OCI-LY3 (cell line): Measurements from ENCODE around the gene PODXL.

Experiments
- H2AFZ ChIP-seq: fragments of 200-600, 300-600 bp; shearing (Covaris generic); 2 replicates; pipeline ENCODE4 v1.6.0; 2014; ENCODE audit warnings: antibody characterized with exemption, low read depth, low read length
- H3K27ac ChIP-seq: fragments of 200-600, 300-600 bp; sonication (generic); 2 replicates; pipeline ENCODE4 v1.5.1; 2014; ENCODE audit warnings: mild to moderate bottlenecking, low read length, moderate library complexity, mixed read lengths
- H3K27me3 ChIP-seq: fragments of 200-600, 300-600 bp; sonication (generic); 2 replicates; pipeline ENCODE4 v1.6.1; 2014; ENCODE audit warnings: low read depth, low read length, mixed read lengths
- H3K36me3 ChIP-seq: fragments of 200-600, 300-600 bp; sonication (generic); replicated peaks from 2 replicates; pipeline ENCODE3; 2014; ENCODE audit warnings: low read depth, low read length, mixed read lengths
- H3K4me1 ChIP-seq: fragments of 300-600, 200-600 bp; sonication (generic); 2 replicates; pipeline ENCODE4 v1.6.1; 2014; ENCODE audit warnings: low read length, mixed read lengths
- H3K4me2 ChIP-seq: fragments of 200-600, 300-600 bp; sonication (generic); 2 replicates; pipeline ENCODE4 v1.6.1; 2014; ENCODE audit warnings: low read length, mixed read lengths
- H3K4me3 ChIP-seq: fragments of 300-600, 200-600 bp; sonication (generic); 2 replicates; pipeline ENCODE4 v1.5.1; 2014; ENCODE audit warnings: antibody characterized with exemption, mild to moderate bottlenecking, low read length, moderate library complexity
- H3K79me2 ChIP-seq: fragments of 300-600, 200-600 bp; shearing (Covaris generic); 2 replicates; pipeline ENCODE4 v1.6.1; 2014; ENCODE audit warnings: mild to moderate bottlenecking, low read length, mixed read lengths
- H3K9ac ChIP-seq: fragments of 300-600, 200-600 bp; shearing (Covaris generic); 2 replicates; pipeline ENCODE4 v1.6.0; 2014; ENCODE audit warnings: mild to moderate bottlenecking, low read length, moderate library complexity
- H3K9me3 ChIP-seq: fragments of 200-600, 300-600 bp; shearing (Covaris generic); 2 replicates; pipeline ENCODE4 v1.6.1; 2014; ENCODE audit warnings: low read length, mixed read lengths; ENCODE audit not compliant: insufficient read depth
- H4K20me1 ChIP-seq: fragments of 200-600, 300-600 bp; sonication (generic); 2 replicates; pipeline ENCODE4 v1.6.1; 2016; ENCODE audit warnings: low read length, mixed read lengths; ENCODE audit not compliant: insufficient read depth
- CTCF ChIP-seq: fragments of 200-600, 300-600 bp; sonication (generic); IDR thresholded peaks from 2 replicates; pipeline ENCODE4 v1.5.1; 2014; ENCODE audit warnings: antibody characterized with exemption, low read length, low read depth
- EZH2phosphoT487 ChIP-seq: fragments of 200-600 bp; shearing (Covaris generic); IDR thresholded peaks from 2 replicates; pipeline ENCODE4 v1.6.1; 2018; ENCODE audit warnings: antibody characterized with exemption, mixed run types, low read depth

The PODXL gene

DNA sequence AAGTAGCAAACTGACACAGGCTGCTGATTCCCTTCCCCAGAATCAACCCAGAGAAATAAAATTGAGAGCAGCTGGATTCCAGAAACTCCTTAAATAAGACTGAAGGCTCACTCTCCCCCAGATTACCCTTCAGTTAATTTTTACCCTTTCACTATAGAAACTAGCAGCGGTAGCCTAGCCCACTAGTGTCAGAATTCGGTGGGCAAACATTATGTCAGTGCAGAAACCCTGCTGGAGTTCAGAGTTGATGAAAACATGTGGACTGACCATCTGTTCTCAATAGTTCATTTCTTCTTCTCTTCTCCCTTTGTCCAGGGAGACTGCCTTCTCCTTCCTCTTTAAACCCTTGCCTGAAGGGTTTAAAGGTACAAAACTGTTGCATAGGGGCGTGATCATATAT, 100.1 kb downstream of the PODXL start:
- no peak overlapping the region for H3K4me2 ChIP-seq
- H2AFZ ChIP-seq = no peak overlapping the region
- H3K36me3 ChIP-seq = peaks cover 5% of the 10 kb centered on the region
- no peaks in the 10 kb centered on the region for H3K27me3 ChIP-seq
- no peak overlapping the region for H3K9ac ChIP-seq
- TF ChIP-seq CTCF (no peak), EZH2phosphoT487 (no peak)
- H3K9me3 ChIP-seq = no peaks in the 10 kb centered on the region
- H3K79me2 ChIP-seq = no peaks in the 10 kb centered on the region
- no peak overlapping the region for H3K4me3 ChIP-seq
- 0 out of 2 replicates have a peak, but pooled peaks cover 7% of the 10 kb centered on the region for H4K20me1 ChIP-seq
- no peak overlapping the region for H3K27ac ChIP-seq
- peaks cover 20% of the 10 kb centered on the region for H3K4me1 ChIP-seq

- Histone ChIP-seq H2AFZ (no peak overlapping the region), H3K4me2 (peak overlapping the region; percentile 50), H3K4me1 (peaks cover 20% of the 10 kb centered on the region), H3K9ac (no peak overlapping the region), H3K4me3 (peak overlapping the region; percentile 24; the same call in 1 of the 2 replicates), H3K79me2 (no peaks in the 10 kb centered on the region), H3K27ac (no peak overlapping the region; the same call in 1 of the 2 replicates), H3K36me3 (peaks cover 5% of the 10 kb centered on the region), H4K20me1 (0 out of 2 replicates have a peak, but pooled peaks cover 7% of the 10 kb centered on the region), H3K27me3 (no peaks in the 10 kb centered on the region), H3K9me3 (no peaks in the 10 kb centered on the region)
- no peak for TF ChIP-seq EZH2phosphoT487
- TF ChIP-seq CTCF = no peak
Measured at GRCh38 chr7:131455546-131455945, 100.9 kb downstream of the PODXL start.

DNA sequence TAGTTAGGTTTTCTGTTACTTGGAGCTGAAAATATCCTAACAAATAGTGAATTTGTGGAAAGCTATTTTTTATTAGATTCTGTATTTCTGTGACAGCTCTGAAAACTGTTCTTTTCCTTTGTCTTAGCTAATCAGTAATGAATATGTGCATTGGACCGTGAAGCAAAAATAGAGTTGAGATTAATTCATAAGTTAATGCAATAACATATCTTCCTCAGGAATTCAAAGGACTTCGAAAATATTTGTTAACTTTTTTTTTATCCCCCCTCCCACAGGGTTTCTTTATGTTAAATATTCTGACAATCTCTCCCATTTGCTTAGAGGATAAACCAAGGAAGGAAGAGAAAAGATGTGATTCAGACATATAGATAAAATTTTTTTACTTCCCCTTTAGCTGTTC, 101.4 kb downstream of the PODXL start:
- peaks cover 5% of the 10 kb centered on the region for H3K36me3 ChIP-seq
- TF ChIP-seq CTCF (no peak), EZH2phosphoT487 (no peak)

DNA sequence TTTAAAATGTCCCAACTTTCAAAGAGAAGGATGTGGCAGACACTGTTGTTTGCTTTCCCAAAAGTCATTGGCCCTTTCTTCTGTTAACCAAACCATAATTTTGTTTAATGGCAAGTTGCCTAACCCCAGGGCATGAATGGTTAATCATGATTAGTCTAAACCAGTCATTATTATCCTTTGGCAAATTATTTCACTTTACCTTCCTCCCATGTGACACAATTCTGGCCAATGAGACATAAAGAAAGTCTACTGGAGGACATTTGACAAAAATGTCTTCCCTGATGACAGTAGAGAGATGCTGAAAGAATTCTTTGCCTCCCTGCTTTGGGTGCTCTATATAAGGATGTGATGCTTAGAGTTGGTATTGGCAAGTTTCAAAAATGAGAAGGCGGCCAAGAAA, 101.9 kb downstream of the PODXL start:
- Histone ChIP-seq H3K4me3 (peak overlapping the region; percentile 24), H4K20me1 (0 out of 2 replicates have a peak, but pooled peaks cover 7% of the 10 kb centered on the region), H3K36me3 (peaks cover 5% of the 10 kb centered on the region), H3K27ac (peak overlapping the region; percentile 13; the same call in 1 of the 2 replicates), H3K27me3 (no peaks in the 10 kb centered on the region), H3K9ac (no peak overlapping the region), H3K4me2 (peak overlapping the region; percentile 50), H2AFZ (no peak overlapping the region), H3K9me3 (no peaks in the 10 kb centered on the region), H3K79me2 (no peaks in the 10 kb centered on the region), H3K4me1 (peaks cover 20% of the 10 kb centered on the region)
- TF ChIP-seq EZH2phosphoT487 (no peak), CTCF (no peak)

More for the DNA sequence above, 101.4 kb downstream of the PODXL start:
- H3K79me2 ChIP-seq = no peaks in the 10 kb centered on the region
- H4K20me1 ChIP-seq = 0 out of 2 replicates have a peak, but pooled peaks cover 7% of the 10 kb centered on the region
- no peak overlapping the region for H3K9ac ChIP-seq
- no peaks in the 10 kb centered on the region for H3K9me3 ChIP-seq
- peaks cover 20% of the 10 kb centered on the region for H3K4me1 ChIP-seq
- peak overlapping the region; percentile 50 for H3K4me2 ChIP-seq
- H2AFZ ChIP-seq = no peak overlapping the region
- peak overlapping the region; percentile 24 for H3K4me3 ChIP-seq
- peak overlapping the region; percentile 13; the same call in 1 of the 2 replicates for H3K27ac ChIP-seq
- no peaks in the 10 kb centered on the region for H3K27me3 ChIP-seq
